CD4-positive, alpha-beta T cell treated with Interleukin-2 at 100 ng/mL for 4 hours (primary cell): ENCODE measurements around the gene RNF180.
"Not testable (repeated sequence)": the region's sequence is repeated elsewhere in the genome, so short reads cannot be mapped to it uniquely, and the experiment has no call there.

Experiments used
- DNase-seq: peaks from one replicate; pipeline ENCODE4 v3.0.0-alpha.2; 2020; ENCODE audit warnings: low spot score

The RNF180 gene

DNA sequence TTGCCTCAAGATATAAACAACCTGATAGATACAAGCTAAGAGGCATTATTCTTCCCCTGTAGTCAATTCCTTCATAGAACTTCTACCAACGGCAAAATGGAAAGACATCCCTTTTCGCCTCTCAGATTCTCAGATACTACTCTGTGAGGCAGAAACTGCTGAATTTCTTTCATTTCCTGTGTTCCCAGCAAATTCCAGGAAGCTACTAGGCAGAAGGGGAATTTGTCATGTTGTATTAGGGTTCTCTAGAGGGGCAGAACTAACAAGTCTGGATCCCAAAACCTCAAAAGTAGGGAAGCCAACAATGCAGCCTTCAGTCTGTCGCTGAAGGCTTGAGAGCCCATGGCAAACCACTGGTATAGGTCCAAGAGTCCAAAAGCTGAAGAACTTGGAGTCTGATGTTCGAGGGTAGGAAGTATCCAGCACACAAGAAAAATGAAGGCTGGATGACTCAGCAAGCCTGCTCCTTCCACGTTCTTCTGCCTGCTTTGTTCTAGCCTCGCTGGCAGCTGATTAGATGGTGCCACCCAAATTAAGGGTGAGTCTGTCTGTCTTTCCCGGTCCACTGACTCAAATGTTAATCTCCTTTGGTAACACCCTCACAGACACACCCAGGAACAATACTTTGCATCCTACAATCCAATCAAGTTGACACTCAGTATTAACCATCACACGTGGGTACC is 15.2 kb downstream of the RNF180 start:
- no peak for DNase-seq

DNA sequence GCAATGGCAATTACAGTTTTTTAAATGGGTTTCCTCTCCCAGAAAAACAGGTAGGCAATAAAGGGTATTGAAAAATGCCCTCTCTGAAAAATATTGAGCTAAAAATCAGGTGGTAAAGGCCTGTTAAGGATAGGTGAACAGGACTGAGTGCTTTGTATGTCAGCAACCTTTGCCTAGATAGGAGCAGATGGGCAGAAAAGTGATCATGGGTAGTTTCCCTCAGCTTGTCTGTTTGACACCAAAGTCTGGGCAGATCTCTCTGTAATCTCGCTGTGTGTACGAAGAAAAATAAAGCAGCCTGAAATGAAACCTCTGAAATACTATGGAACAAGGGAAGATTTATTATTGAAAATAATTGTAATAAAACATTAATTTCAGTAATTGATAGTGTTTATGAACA is 15.8 kb downstream of the RNF180 start:
- DNase-seq: no peak

DNA sequence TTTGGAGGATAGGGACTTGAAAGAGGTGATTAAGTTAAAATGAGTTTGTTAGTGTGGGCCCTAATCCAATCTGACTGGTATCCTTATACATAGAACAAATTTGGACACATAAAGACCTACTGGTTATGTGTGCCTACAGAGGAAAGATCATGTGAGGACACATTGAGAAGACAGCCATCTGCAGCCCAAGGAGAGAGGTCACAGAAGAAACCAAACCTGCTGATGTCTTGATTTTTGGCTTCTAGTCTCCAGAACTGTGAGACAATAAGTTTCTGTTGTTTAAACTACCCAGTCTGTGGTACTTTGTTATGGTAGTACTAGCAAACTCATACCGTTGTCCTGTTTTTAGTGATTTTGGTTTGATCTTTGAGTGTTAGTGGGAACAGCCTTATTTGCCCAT is 18.3 kb downstream of the RNF180 start:
- DNase-seq: no peak

DNA sequence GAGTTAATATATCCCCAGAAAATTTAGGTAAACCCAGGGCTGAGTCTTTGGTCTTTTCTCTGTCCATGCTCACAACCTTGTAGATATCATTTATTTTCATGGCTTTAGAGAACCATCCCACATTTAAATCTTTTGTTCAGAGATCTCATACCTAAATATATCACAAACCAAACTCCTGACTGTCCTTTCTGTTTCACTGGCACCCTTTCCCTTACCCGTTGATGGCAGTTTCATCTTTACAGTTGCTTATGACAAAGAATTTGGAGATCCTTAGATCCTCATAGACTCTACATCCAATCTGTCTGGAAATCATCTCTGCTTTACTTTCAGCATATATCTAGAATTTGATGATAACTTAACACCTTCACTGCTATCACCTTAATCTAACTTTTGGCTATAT is 19.2 kb downstream of the RNF180 start:
- no peak for DNase-seq

DNA sequence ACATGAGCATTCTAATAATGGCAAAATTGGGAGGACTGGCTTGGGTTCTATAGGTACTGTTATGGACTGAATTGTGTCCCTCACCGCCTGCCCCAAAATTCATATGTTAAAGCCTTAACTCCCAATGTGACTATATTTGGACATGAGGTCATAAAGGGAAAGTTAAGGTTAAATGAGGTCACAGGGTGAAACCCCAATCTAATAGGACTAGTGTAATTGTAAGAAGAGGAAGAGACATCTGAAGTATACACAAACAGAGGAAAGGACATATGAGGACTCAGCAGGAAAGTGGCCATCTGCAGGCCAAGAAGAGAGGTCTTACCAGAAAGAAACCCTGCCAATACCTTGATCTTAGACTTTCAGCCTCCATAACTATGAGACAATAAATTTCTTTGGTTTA is 23.1 kb downstream of the RNF180 start:
- DNase-seq: no peak

- DNase-seq: no peak
These were observed 25.1 kb downstream of the RNF180 start for GRCh38 chr5:64190562-64191306.

- DNase-seq: no peak
These were observed 30.3 kb downstream of the RNF180 start for GRCh38 chr5:64195981-64196380.

GRCh38 chr5:64199425-64199824 is 33.8 kb downstream of the RNF180 start:
- no peak for DNase-seq

GRCh38 chr5:64201996-64202395 is 36.4 kb downstream of the RNF180 start:
- no peak for DNase-seq

- no peak for DNase-seq
These were observed 41.0 kb downstream of the RNF180 start for GRCh38 chr5:64206653-64207052.

- no peak for DNase-seq
These were observed 42.3 kb downstream of the RNF180 start for GRCh38 chr5:64207978-64208377.

DNA sequence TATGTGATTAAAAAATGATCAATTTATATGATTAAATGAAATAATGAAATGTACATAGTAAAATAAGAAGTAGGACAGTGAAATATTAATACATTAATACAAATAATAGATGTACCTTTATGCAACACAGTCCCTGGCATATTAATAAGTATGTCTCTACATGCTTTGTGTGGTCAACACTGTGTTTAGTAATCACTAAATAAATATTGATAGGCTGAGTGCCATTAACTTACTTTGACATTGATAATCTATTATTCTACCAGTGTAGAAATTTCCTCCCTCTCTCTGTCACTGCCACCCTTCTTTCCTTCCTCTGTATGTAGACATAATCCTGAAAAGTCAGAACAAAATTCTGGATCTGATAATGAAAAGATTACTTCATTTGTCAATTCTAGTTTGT is 43.7 kb downstream of the RNF180 start:
- DNase-seq: no peak

- DNase-seq: no peak
These were observed 45.2 kb downstream of the RNF180 start for GRCh38 chr5:64210866-64211265.

DNA sequence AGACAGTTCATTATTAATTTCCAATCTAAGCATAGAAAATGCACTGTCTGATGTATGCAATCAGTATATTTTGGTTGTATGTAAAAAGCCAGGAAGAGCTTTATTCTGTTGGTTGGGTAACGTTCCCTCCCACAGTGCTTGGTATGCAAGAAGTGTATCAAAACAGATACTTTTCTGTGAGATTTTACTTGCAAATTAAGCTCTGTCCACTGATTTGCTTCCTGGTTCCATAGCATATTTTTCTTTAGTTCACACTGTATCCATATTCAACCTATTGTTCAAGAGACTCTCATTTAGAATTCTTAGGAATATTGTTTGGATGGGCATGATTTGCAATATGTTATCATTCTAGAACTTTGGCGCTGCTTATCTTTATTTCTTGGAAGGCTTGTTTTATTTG is 47.4 kb downstream of the RNF180 start:
- no peak for DNase-seq

- DNase-seq: no peak
These were observed 47.9 kb downstream of the RNF180 start for GRCh38 chr5:64213531-64213930.

DNA sequence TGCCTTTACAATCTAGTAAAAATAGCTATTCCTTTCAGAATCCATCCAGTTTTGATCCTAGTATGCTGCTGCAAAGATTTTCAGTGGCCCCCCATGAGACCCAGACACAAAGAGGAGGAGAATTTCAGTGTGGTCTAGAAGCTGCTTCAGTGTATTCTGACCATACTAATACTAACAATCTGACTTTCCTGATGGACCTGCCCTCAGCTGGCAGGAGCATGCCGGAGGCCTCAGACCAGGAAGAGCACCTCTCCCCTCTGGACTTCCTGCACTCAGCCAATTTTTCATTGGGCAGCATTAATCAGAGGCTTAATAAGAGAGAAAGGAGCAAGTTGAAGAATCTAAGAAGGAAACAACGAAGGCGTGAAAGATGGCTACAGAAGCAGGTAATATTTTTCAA is 48.5 kb downstream of the RNF180 start:
- no peak for DNase-seq

GRCh38 chr5:64221911-64222310 is 56.3 kb downstream of the RNF180 start:
- no peak for DNase-seq

GRCh38 chr5:64225286-64225981 is 59.8 kb downstream of the RNF180 start:
- not testable (repeated sequence) for DNase-seq

DNA sequence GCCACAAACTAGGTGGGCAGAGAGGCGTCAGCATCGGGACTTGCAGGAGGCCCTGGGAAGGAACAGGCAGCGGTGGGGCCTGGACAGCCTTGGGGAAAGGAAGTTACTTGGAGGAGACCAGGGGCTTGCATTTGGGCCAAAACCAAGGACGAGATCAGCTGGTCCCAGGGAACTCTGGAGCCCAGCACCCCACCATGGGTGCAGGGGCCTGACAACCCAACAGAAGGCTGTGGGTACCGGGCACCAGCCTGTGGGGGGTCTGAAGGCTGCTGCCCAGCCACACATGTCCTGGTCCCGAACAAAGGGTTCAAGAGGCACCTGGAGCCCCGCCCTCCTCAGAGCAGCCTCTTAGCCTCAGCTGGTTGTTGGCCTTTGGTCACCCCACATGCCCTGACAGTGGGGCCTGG is 61.5 kb downstream of the RNF180 start:
- DNase-seq: not testable (repeated sequence)

- peak; percentile 15 for DNase-seq
These were observed 63.6 kb downstream of the RNF180 start for GRCh38 chr5:64229163-64229774.

GRCh38 chr5:64260756-64261155 is 95.1 kb downstream of the RNF180 start:
- DNase-seq: no peak

DNA sequence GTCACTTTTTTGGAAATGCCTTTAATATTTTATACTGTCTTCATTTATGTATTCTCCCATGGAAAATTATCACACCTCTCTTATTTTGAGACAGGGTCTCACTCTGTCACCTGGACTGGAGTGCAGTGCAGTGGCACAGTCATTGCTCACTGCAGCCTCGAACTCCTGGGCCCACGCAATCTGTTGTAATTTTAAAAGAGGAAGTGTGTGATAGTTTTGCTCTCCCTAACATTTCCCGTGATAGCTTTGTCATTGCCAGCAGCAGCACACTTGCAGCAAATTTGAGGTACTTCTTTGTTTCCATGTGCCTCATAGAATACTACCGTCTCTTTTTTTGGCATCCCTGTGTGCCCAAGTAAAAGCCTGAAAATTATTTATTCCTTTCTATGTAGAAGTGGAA is 103.5 kb downstream of the RNF180 start:
- DNase-seq: no peak

GRCh38 chr5:64273276-64273675 is 107.6 kb downstream of the RNF180 start:
- DNase-seq: no peak
